ENCODE measurements around the gene FOXD4L6.
A peak's percentile ranks its signal among the peaks of the same experiment; 100 is the strongest.
"Not testable (repeated sequence)": the region's sequence is repeated elsewhere in the genome, so short reads cannot be mapped to it uniquely, and the experiment has no call there.

FOXD4L6 gene

GRCh38 chr9:41106472-41107116 lies 21.9 kb downstream of the FOXD4L6 start:
- CTCF ChIA-PET; H3K27ac ChIP-seq; DNase-seq (ENCODE audit: low spot score); POLR2A ChIA-PET (ENCODE audit: low non-redundant PET): not testable (repeated sequence)

- CTCF ChIA-PET; POLR2A ChIA-PET (ENCODE audit: low non-redundant PET); DNase-seq (ENCODE audit: low spot score); H3K27ac ChIP-seq: not testable (repeated sequence)
These were observed 22.8 kb downstream of the FOXD4L6 start for GRCh38 chr9:41105557-41106253.

DNA sequence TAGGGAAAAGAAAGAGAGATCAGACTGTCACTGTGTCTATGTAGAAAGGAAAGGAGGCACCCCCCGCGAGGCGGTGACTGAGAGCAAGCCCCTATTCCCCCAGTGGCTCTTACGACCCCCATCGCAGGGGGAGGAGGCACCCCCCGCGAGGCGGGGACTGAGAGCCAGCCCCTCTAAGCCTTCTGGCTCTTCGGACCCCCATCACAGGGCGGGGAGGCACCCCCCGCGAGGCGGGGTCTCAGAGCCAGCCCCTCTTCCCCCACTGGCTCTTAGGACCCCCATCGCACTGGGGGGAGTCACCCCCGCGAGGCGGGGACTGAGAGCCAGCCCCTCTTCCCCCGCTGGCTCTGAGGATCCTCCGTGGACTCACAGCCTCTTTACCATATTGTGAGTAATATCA lies 23.9 kb downstream of the FOXD4L6 start:
- DNase-seq (ENCODE audit: low spot score); POLR2A ChIA-PET (ENCODE audit: low non-redundant PET); CTCF ChIA-PET; H3K27ac ChIP-seq: not testable (repeated sequence)

DNA sequence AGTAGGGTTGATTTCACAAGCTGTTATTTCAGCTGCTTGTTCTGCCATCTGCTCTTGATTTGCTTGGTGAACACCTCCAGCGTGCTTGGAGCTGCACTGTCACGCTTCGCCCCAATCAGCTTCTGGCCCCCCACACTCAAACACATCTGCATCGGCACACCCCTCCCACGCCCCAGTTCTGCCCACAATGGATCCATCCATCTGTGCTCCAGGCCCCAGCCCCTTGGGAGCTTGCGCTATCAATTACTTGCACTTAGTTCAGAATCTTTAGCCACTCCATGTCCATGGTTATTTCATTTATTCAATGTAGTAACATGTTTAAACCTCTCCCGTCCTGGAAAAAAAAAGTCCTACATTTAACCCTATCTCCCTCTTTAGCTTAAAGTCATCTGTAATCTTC lies 28.0 kb downstream of the FOXD4L6 start:
- CTCF ChIA-PET; DNase-seq (ENCODE audit: low spot score); H3K27ac ChIP-seq; POLR2A ChIA-PET (ENCODE audit: low non-redundant PET): not testable (repeated sequence)

DNA sequence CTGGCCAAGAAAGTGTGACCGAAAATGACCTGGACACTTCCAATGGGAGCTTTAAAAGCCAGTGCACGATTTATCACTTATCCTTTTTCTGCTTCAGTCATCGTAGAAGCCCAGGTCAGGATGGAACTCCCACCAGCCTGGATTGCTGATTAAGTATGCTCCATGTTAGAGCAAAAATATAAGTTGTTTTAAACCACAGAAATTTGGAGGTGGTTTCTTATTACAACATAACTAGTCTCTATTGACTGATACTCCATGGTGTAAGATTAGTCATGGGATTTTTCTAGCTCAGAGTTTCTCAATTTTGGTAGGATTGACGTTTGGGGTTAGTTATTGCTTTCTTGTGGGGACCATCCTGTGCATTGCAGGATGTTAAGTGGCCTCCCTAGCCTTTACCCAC lies 29.7 kb downstream of the FOXD4L6 start:
- CTCF ChIA-PET; H3K27ac ChIP-seq; DNase-seq (ENCODE audit: low spot score); POLR2A ChIA-PET (ENCODE audit: low non-redundant PET): not testable (repeated sequence)

DNA sequence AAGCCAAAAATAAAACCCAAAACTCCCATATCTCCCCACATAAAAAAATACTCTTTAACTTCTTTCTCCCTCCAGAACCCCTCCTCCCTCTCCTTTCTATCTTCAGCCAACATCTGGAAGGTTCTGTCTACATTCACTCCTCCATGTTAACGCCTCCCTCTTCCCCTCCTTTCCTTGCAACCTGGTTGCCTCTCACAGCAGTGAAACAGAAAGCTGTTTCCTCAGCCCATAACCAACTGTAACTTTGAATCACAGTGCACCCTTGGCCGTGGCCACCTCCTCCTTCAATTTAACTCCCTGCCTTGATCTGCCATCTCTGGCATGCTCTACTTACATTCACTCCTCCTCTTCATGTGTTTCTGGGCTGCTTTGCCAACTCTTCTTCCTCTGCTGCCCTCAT lies 33.4 kb downstream of the FOXD4L6 start:
- DNase-seq (ENCODE audit: low spot score); CTCF ChIA-PET; H3K27ac ChIP-seq; POLR2A ChIA-PET (ENCODE audit: low non-redundant PET): not testable (repeated sequence)

- POLR2A ChIA-PET (ENCODE audit: low non-redundant PET); CTCF ChIA-PET; DNase-seq (ENCODE audit: low spot score); H3K27ac ChIP-seq: not testable (repeated sequence)
These were observed 34.3 kb downstream of the FOXD4L6 start for GRCh38 chr9:41094010-41094773.

- H3K27ac ChIP-seq; DNase-seq (ENCODE audit: low spot score); POLR2A ChIA-PET (ENCODE audit: low non-redundant PET); CTCF ChIA-PET: not testable (repeated sequence)
These were observed 37.6 kb downstream of the FOXD4L6 start for GRCh38 chr9:41090922-41091321.

- H3K27ac ChIP-seq; POLR2A ChIA-PET (ENCODE audit: low non-redundant PET); DNase-seq (ENCODE audit: low spot score); CTCF ChIA-PET: not testable (repeated sequence)
These were observed 38.1 kb downstream of the FOXD4L6 start for GRCh38 chr9:41090386-41090785.

GRCh38 chr9:41088450-41089059 lies 39.9 kb downstream of the FOXD4L6 start:
- TF ChIP-seq, protein P1, sequence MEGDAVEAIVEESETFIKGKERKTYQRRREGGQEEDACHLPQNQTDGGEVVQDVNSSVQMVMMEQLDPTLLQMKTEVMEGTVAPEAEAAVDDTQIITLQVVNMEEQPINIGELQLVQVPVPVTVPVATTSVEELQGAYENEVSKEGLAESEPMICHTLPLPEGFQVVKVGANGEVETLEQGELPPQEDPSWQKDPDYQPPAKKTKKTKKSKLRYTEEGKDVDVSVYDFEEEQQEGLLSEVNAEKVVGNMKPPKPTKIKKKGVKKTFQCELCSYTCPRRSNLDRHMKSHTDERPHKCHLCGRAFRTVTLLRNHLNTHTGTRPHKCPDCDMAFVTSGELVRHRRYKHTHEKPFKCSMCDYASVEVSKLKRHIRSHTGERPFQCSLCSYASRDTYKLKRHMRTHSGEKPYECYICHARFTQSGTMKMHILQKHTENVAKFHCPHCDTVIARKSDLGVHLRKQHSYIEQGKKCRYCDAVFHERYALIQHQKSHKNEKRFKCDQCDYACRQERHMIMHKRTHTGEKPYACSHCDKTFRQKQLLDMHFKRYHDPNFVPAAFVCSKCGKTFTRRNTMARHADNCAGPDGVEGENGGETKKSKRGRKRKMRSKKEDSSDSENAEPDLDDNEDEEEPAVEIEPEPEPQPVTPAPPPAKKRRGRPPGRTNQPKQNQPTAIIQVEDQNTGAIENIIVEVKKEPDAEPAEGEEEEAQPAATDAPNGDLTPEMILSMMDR (conservative IDR thresholded peaks at IDR 0.05; ENCODE audit: low read depth) = peak; percentile 40; the same call in 1 of the 2 replicates
- H3K27ac ChIP-seq; CTCF ChIA-PET; DNase-seq (ENCODE audit: low spot score); POLR2A ChIA-PET (ENCODE audit: low non-redundant PET): not testable (repeated sequence)

DNA sequence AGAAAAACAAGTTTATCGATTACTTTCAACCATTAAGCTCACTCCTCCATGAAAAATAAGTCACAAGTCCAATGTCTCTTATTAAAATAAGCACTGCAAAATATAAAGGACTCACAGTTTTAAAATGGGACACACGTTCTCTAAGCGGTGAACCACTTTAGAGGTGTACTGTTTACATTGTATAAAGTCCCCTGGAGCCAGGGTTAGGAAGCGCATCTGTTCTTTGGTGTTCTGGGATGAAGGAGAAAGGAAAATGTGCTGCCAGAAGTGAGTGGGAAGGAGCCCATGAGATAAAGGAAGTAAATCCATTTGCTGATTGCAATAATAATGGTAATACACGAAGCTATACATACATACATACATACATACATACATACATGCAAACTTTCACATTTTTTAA lies 40.6 kb downstream of the FOXD4L6 start:
- DNase-seq (ENCODE audit: low spot score); H3K27ac ChIP-seq; POLR2A ChIA-PET (ENCODE audit: low non-redundant PET); CTCF ChIA-PET: not testable (repeated sequence)

DNA sequence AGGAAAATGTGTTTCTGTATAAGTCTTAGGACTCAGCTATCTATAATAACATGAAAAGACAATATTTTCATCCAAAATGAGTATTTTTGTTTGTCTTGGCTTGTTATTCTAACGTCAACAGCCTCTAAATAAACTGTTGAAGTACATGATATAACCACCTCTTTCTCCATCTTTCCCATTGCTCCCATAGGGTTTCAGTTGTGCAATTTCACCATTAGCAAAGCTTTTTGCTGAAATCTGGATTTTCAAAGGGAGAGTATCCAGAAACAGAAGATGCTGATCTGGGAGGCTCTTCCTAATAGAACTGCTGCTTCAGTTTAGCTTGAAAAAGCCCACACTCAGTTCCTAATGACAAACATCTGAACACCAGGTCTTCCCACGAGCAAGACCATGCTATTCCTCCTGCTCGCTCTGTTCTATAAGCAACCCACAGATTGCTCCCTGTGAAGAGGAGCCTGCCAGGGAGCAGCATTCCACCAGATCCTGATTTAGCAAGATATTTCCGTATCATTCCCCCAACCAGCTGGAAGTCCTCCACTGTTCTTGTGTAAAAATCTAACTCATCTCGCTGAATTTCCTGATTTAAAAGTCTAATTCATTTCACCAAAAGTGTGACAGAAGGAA lies 41.2 kb downstream of the FOXD4L6 start:
- DNase-seq (ENCODE audit: low spot score); H3K27ac ChIP-seq; CTCF ChIA-PET; POLR2A ChIA-PET (ENCODE audit: low non-redundant PET): not testable (repeated sequence)

- CTCF ChIA-PET; DNase-seq (ENCODE audit: low spot score); POLR2A ChIA-PET (ENCODE audit: low non-redundant PET); H3K27ac ChIP-seq: not testable (repeated sequence)
These were observed 41.8 kb downstream of the FOXD4L6 start for GRCh38 chr9:41086685-41087084.

DNA sequence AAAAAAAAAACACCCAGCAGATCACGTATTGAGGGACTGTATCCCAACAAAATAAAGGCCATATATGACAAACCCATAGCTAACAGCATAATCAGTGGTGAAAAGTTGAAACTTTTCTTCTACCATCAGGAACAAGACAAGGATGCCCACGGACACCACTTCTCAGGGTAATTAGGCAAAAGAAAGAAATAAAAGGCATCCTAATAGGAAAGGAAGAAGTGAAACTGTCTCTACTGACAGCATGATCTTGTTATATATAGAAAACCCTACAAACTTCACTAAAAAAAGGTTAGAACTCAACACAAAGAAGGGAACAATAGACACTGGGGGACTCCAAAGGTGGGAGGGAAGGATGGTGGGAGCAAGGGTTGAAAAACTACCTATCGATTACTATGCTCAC lies 42.3 kb downstream of the FOXD4L6 start:
- H3K27ac ChIP-seq; CTCF ChIA-PET; POLR2A ChIA-PET (ENCODE audit: low non-redundant PET); DNase-seq (ENCODE audit: low spot score): not testable (repeated sequence)

DNA sequence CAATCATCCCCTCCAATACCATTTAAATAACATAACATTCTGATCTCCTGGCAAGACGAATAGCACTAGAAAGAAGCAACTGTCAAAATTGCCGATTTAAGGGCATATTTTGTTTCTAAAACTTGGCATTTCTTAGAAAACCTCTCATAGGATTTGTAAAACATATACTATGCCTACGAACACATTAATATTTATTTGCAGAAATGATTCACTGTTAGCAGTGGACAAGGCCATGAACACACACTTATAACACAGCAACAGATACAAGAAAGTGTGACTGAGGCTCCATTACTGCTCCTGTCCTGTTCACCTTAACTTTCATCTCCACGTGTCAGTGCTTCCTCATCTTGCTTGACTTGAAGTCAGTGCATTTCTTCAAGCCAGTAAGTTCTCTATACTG lies 46.1 kb downstream of the FOXD4L6 start:
- POLR2A ChIA-PET (ENCODE audit: low non-redundant PET); CTCF ChIA-PET; DNase-seq (ENCODE audit: low spot score); H3K27ac ChIP-seq: not testable (repeated sequence)

DNA sequence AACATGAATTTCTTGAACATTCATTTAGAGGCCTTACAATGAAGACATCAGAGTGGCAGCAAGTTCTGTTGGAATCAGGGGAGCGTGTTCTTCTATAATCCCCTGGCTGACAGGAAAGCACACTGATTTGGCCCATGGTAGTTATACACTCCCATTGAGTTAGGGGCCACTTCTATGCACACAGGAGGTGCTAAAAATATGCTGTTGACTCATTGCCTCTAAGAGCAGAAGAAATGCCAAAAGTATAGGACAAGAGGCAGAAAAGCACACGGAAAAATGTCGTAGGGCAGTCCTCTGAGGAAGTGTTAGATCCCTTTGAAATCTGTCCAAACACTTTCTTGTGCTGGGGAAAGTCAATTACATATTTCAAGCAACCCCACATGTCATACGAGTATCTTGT lies 49.0 kb downstream of the FOXD4L6 start:
- H3K27ac ChIP-seq; CTCF ChIA-PET; POLR2A ChIA-PET (ENCODE audit: low non-redundant PET); DNase-seq (ENCODE audit: low spot score): not testable (repeated sequence)
